ENCODE results near the gene USP13.

USP13 gene

GRCh38 chr3:179794355-179794754, 141.5 kb downstream of the USP13 start:
- no peak for DNase-seq (ENCODE audit: low read depth in 2 of 2)

DNA sequence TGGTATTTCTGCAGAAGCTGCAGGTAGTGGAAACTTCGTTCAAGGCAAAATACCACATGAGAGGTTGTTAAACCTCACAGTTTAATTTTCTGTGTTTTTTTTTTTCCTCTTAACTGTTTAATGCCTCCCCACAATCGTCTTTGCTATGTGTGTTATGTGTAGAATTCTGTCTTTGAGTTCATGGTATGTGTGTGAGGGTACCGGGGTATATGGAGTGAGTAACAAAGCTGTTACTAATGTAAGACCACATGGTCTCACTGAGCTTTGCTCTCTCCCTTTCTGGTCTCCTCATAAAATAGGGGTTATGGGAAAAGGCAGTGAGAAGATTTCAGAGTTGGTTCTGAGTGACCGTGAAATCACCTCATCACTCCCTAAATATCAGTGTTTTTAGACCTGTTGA, 143.6 kb downstream of the USP13 start:
- DNase-seq (ENCODE audit: low read depth in 2 of 2), result no peak

DNA sequence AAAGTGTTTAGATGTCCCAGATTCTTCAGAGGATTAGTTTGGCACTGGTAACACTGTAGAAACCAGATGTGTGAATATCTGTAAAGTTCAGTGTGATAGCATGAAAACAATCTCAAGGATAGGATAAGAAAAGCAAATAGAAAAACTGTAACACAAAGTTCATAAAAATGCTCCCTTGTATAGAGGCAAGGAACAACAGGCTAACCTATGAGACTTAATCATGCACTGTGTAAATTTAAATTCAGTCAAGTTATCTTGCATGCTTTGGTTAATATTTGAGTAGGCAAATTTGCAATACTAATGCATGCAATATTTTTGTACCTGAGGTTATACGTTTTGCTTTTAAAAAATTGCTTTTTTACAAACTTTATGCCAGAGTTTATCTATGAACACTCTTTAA, 144.4 kb downstream of the USP13 start:
- DNase-seq (ENCODE audit: low read depth in 2 of 2), result no peak

DNA sequence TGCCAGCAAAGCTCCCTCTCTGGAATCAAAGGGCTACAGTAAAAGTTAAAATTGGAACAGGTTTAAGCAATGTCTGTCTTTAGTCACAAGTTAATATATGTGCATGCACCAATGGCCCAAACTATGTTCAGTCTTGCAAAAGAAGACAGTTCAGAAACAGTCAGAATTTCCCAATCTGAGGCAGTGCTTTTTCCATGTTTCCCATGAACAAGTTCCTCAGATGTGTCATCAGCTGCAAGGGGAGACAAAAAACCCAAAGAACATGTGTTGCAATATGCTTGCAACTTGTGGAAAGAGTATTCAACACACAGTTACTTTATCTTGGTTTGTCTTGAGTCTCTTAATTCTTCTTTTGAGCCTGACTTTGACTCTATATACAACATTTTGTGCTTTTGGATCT, 148.4 kb downstream of the USP13 start:
- no peak for DNase-seq (ENCODE audit: low read depth in 2 of 2)

GRCh38 chr3:179801856-179802255, 149.0 kb downstream of the USP13 start:
- DNase-seq (ENCODE audit: low read depth in 2 of 2), result no peak

DNA sequence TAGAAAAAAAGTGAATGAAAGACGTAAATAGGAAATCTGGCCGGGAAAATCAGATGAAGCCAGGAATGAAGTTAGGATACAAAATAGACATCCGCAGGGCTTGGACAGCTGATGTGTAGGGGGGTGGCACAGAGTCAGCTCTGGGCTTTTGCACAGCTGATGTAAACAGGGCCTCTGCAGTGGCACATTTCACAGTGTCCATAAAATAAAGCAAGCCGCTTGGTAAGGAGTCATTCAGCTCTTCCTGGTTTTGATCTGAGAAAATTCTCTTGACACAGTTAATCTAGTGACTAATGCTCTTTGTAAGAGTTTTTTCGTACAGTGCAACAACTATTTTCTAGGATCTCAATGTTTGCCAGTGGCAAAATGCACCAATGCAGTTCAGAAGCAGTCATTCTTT, 153.3 kb downstream of the USP13 start:
- no peak for DNase-seq (ENCODE audit: low read depth in 2 of 2)

GRCh38 chr3:179807588-179807987, 154.7 kb downstream of the USP13 start:
- DNase-seq (ENCODE audit: low read depth in 2 of 2), result no peak

- DNase-seq (ENCODE audit: low read depth in 2 of 2), result no peak
These were observed 156.8 kb downstream of the USP13 start for GRCh38 chr3:179809639-179810038.

DNA sequence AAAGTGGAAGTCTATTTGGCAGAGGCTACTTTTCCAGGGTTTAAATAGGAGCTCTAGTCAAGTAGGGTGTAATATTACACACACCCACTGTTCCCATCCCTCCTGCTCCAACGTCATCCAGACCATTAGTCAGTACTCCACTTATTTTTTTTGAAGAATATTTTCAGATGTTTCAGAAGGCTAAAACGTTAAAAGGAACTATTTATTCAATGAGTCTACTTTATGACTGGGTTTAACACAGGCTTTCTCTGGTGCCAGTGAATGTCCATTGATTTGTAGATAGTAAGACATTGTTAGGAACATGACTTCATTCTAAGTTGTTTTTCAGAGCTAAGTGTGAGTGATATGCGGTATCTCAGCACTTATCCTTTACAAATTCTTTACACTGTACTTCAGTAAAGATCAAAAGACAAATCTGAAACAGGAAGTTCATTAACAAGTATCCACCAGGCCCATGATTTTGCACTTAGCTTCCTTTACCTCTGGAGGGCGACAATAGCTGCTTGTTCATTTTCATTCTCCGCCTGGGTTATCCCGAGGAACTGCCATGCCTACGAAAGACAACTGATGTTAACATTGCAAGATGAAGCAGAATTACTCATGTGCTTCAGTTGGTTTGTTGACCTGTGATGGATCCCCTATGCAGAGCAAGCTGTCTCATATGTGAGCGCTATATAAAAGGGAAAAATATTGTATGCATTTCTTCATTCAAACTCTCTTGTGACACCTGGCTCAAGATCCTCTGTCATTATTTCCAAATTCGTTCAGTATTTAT, 158.7 kb downstream of the USP13 start:
- DNase-seq (ENCODE audit: low read depth in 2 of 2), result no peak

GRCh38 chr3:179812096-179812382, 159.2 kb downstream of the USP13 start:
- no peak for DNase-seq (ENCODE audit: low read depth in 2 of 2)

- no peak for DNase-seq (ENCODE audit: low read depth in 2 of 2)
These were observed 166.5 kb downstream of the USP13 start for GRCh38 chr3:179819379-179819778.

DNA sequence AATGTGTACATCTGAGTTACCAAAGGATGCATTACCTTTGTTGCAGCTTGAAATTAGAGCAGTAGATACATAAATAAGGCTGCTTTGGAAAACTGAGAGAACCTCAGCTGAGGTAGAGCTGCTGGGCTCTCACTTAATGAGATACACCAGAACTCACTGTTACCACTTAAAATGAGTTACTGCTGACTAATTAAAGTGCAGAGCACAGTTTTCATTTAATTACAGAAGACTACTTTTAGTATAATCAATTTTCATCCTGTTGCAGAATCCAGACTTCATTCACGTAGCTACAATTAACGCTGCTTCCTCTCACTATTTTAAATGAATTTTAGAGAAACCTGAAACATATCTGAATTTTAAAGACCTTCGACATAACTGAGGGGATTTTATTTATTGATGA, 169.5 kb downstream of the USP13 start:
- DNase-seq (ENCODE audit: low read depth in 2 of 2), result no peak

DNA sequence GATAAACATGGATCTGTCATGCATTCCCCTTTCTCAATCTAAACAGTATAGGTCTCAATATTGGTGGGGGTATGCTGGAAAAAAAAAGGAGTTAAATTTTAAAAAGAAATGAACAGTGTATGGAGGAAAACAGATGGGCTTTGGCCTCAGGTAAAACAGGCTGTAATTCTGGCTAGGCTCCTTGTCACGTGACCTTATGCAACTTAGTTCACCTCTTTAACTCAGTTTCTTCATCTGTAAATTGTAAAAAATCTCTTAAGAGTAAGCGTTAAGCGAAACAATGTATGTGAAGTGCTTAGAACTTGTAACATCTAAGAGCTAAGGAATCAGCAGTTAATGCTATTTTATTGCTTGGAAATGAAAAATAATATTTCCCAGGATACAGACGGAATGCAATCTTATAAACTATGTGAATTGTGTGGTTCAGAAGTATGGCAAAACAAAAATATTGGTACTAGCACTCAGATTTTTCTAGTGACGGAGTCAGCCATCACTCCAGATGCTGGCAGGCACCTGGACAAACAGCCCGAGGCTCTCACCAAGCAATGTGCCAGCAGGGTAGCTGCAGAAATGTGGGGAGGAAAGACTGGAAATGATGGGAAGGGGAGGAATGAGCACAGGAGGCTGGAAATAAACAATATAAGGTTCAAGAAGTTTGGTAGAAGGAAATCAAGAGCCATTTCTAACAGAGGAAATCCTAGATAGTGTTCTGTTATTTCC, 172.8 kb downstream of the USP13 start:
- no peak for DNase-seq (ENCODE audit: low read depth in 2 of 2)

DNA sequence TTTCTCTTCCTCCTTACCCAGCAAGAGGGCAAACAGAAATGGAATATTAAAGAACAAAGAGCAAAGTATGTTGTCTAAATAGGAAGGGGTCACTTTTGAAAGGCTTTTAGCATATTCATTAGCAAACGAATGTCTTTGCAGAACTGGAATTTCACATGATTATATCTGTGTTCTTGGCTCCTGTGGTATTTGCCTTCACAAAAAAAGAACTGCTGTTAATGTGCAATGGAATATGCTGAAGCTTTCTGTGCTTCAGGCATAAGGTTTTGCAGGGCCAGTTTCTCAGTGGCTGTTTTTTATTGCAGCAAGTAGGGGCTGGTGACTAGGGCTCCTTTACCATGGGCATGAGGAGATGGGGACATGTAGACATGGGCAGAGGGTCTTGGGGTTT, 173.4 kb downstream of the USP13 start:
- no peak for DNase-seq (ENCODE audit: low read depth in 2 of 2)

GRCh38 chr3:179828738-179829137, 175.9 kb downstream of the USP13 start:
- DNase-seq (ENCODE audit: low read depth in 2 of 2), result no peak

DNA sequence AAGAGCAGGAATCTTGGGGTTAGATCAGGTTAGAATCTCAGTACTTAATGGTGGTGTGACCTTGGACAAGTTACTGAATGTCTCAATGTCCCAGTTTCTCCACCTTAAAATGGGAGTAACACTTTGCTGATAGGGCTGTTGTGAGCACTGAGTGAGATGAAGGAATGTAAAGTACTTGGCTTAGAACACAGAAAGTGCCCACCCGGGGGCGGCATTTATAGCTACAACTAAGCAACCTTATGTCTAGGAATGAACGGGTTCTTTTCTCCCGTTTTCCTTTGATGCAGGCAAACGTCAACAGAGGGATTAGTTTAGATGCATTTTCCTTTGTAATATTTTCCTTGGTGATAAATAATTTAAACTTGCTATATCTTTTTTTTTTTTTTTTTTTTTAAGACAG, 176.6 kb downstream of the USP13 start:
- no peak for DNase-seq (ENCODE audit: low read depth in 2 of 2)

DNA sequence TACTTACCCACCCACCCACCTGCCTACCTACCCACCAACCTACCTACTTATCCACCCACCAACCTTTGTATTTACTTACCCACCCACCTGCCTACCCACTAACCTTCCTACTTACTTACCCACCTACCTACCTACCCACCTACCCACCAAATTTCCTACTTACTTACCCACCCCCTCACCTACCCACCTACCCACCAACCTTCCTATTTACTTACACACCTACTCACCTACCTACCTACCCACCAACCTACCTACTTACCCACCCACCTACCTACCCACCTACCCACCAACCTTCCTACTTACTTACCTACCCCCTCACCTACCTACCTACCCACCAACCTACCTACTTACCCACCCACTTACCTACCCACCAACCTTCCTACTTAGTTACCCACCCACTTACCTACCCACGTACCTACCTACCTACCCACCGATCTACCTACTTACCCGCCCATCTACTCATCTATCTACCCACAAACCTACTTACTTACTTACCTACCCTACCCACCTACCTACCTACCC, 179.6 kb downstream of the USP13 start:
- DNase-seq (ENCODE audit: low read depth in 2 of 2), result no peak

DNA sequence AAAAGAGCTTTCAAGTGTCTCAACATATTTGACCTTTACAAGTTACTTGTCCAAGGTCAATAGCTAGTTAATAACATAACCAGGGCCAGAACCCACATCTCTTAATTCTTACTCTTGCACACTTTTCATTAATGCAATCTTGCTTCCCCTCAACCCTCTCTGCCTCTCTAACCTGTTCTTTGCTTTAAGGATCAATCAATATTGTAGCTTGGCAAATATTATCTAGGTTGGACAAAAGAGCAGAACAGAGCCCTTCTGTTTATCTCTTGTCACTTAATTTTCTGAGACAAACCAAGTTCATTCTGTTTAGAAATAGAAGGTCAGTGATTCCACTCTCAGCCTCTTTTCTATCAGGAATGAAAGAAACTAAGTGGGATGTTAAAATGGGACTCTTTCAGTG, 180.5 kb downstream of the USP13 start:
- DNase-seq (ENCODE audit: low read depth in 2 of 2), result no peak

GRCh38 chr3:179837374-179837773, 184.5 kb downstream of the USP13 start:
- DNase-seq (ENCODE audit: low read depth in 2 of 2), result no peak

Data from stimulated activated CD4-positive, alpha-beta T cell treated with anti-CD3 and anti-CD28 coated beads, Interleukin-12 subunit alpha, Interleukin-12 subunit beta, amount 100 ng/mL, for 24 hours (primary cell).